A673 (cell line): ENCODE data around the gene RAPGEF5. TPM values are rescaled to one million over a fixed set of nuclear protein-coding genes. Genes with fewer than 3 reads are reported as not detected.

ENCODE experiments used
- BruUV-seq: library from RNA; stranded (reverse); fragments of 400-500 nt; replicated peaks from 2 replicates; lab custom pipeline; 2021; lab: Mats Ljungman, UMichigan
- CTCF ChIA-PET: fragments of 300-600 bp; sonication (Branson Sonifier 250); formaldehyde crosslinking; loops from one replicate; lab custom pipeline; 2022; ENCODE audit warnings: antibody characterized with exemption; lab: Charles Lee
- POLR2A ChIA-PET: fragments of 300-600 bp; sonication (Branson Sonifier 250); formaldehyde crosslinking; loops from one replicate; lab custom pipeline; 2022; ENCODE audit warnings: antibody characterized with exemption; ENCODE audit not compliant: low non-redundant PET; lab: Charles Lee
- DNase-seq: peaks from one replicate; pipeline ENCODE4 v3.0.0-alpha.2; 2015; ENCODE audit warnings: low spot score
- H3K27ac ChIP-seq: fragments of 200-600 bp; sonication (generic); 2 replicates; pipeline ENCODE4 v1.5.1; 2016; ENCODE audit warnings: mixed run types, low read depth, mild to moderate bottlenecking, mixed read lengths, antibody characterized with exemption, low read length; ENCODE audit not compliant: poor library complexity, severe bottlenecking
- H3K27me3 ChIP-seq: fragments of 200-600 bp; sonication (generic); replicated peaks from 2 replicates; pipeline ENCODE4 v1.6.1; 2017; ENCODE audit warnings: mixed run types, low read depth, mild to moderate bottlenecking, mixed read lengths, antibody characterized with exemption, low read length; ENCODE audit not compliant: insufficient read depth, poor library complexity
- H3K36me3 ChIP-seq: fragments of 200-600 bp; sonication (generic); 2 replicates; pipeline ENCODE4 v1.6.1; 2016; ENCODE audit warnings: mixed run types, mild to moderate bottlenecking, mixed read lengths, antibody characterized with exemption, low read length; ENCODE audit not compliant: insufficient read depth, poor library complexity, severe bottlenecking
- H3K4me1 ChIP-seq: fragments of 200-600 bp; sonication (generic); 2 replicates; pipeline ENCODE4 v1.6.1; 2017; ENCODE audit warnings: mixed run types, mild to moderate bottlenecking, mixed read lengths, antibody characterized with exemption, low read length; ENCODE audit not compliant: insufficient read depth, poor library complexity, severe bottlenecking
- H3K4me3 ChIP-seq: fragments of 200-600 bp; sonication (generic); 2 replicates; pipeline ENCODE4 v1.5.1; 2016; ENCODE audit warnings: low read depth, mixed run types, mild to moderate bottlenecking, mixed read lengths, low read length; ENCODE audit not compliant: poor library complexity, severe bottlenecking
- H3K9me3 ChIP-seq: fragments of 200-600 bp; sonication (generic); 2 replicates; pipeline ENCODE4 v1.6.1; 2016; ENCODE audit warnings: mixed run types, low read depth, mild to moderate bottlenecking, mixed read lengths, antibody characterized with exemption, low read length; ENCODE audit not compliant: poor library complexity, severe bottlenecking
- CTCF ChIP-seq: fragments of 300-800, 200-600 bp; sonication (generic); conservative IDR thresholded peaks from 2 replicates; pipeline ENCODE4 v1.5.1; 2017; ENCODE audit warnings: low read depth, mild to moderate bottlenecking, antibody characterized with exemption, low read length, moderate library complexity, mixed read lengths
- EZH2 ChIP-seq: fragments of 200-600 bp; sonication (generic); IDR thresholded peaks from 2 replicates; pipeline ENCODE4 v1.6.1; 2017; ENCODE audit warnings: borderline replicate concordance, low read depth, mild to moderate bottlenecking, mixed read lengths, antibody characterized with exemption, low read length; ENCODE audit not compliant: poor library complexity, severe bottlenecking
- intact Hi-C: fragments of 100-400 bp; cut with micrococcal nuclease; formaldehyde crosslinking; loops from one replicate; pipeline ENCODE4 v1.10.0; 2022; ENCODE audit not compliant: unreplicated experiment
- total RNA-seq: library from RNA; stranded (reverse); gene quantifications from 2 replicates; pipeline ENCODE4 v1.2.3, GENCODE V29; 2021

Gene RAPGEF5
- total RNA-seq, 1 experiment from 2014 or later = 10.7 TPM

- H3K4me1 ChIP-seq = peaks cover 43% of the 10 kb centered on the region
- no peak for DNase-seq
- no peaks in the 10 kb centered on the region for H3K9me3 ChIP-seq
- no peak overlapping the region for H3K4me3 ChIP-seq
- intact Hi-C loops = no loop called here
- no peaks in the 10 kb centered on the region for H3K27me3 ChIP-seq
- H3K36me3 ChIP-seq = no peaks in the 10 kb centered on the region
- H3K27ac ChIP-seq = peak overlapping the region; percentile 6
- ChIA-PET CTCF (no interaction called here), POLR2A (no interaction called here)
- BruUV-seq = no TSS peak
- TF ChIP-seq CTCF = no peak
- no peak for TF ChIP-seq EZH2
These were observed 213.5 kb downstream of the RAPGEF5 start for GRCh38 chr7:22143491-22143890.

GRCh38 chr7:22142572-22142971 lies 214.4 kb downstream of the RAPGEF5 start:
- Histone ChIP-seq H3K27me3 (no peaks in the 10 kb centered on the region), H3K27ac (no peak overlapping the region), H3K36me3 (no peaks in the 10 kb centered on the region), H3K4me1 (peaks cover 39% of the 10 kb centered on the region), H3K4me3 (no peak overlapping the region), H3K9me3 (no peaks in the 10 kb centered on the region)
- CTCF ChIA-PET = no interaction called here
- BruUV-seq = no TSS peak
- POLR2A ChIA-PET = no interaction called here
- DNase-seq = no peak
- intact Hi-C loops = no loop called here
- TF ChIP-seq CTCF (no peak), EZH2 (no peak)

DNA sequence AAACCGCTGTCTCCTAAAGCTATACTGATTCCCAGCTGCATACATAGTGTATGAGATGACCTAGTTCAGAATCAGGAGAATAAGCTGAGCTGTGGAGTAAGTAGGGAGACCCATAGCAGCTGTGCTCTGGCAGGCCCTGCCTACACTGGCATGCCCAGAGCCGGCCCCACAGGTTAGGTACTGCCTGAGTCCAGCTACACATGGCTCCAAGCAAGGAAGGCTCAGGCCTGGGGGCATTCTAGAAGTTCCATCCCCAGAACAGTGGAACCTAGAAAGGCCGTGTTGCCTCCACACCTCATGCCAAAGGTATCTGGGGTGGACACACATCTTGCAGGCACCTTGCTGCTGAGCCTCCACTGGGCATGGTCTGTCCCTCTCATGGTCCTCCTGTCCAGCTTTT lies 215.6 kb downstream of the RAPGEF5 start:
- Histone ChIP-seq H3K9me3 (no peaks in the 10 kb centered on the region), H3K27me3 (no peaks in the 10 kb centered on the region), H3K4me1 (peaks cover 39% of the 10 kb centered on the region), H3K4me3 (no peak overlapping the region), H3K36me3 (no peaks in the 10 kb centered on the region), H3K27ac (no peak overlapping the region)
- TF ChIP-seq CTCF = no peak
- no peak for TF ChIP-seq EZH2
- CTCF ChIA-PET = no interaction called here
- intact Hi-C loops = no loop called here
- no TSS peak for BruUV-seq
- no peak for DNase-seq
- POLR2A ChIA-PET = no interaction called here
